Measurements from ENCODE around the gene IL1F10. TPM values are rescaled to one million over a fixed set of nuclear protein-coding genes. Genes with fewer than 3 reads are reported as not detected.

Gene IL1F10
- total and polyA plus RNA-seq, 2 of the 8 experiments (the other 6 are each of a cell fraction or from before 2014, with no cell fraction given) = not detected

DNA sequence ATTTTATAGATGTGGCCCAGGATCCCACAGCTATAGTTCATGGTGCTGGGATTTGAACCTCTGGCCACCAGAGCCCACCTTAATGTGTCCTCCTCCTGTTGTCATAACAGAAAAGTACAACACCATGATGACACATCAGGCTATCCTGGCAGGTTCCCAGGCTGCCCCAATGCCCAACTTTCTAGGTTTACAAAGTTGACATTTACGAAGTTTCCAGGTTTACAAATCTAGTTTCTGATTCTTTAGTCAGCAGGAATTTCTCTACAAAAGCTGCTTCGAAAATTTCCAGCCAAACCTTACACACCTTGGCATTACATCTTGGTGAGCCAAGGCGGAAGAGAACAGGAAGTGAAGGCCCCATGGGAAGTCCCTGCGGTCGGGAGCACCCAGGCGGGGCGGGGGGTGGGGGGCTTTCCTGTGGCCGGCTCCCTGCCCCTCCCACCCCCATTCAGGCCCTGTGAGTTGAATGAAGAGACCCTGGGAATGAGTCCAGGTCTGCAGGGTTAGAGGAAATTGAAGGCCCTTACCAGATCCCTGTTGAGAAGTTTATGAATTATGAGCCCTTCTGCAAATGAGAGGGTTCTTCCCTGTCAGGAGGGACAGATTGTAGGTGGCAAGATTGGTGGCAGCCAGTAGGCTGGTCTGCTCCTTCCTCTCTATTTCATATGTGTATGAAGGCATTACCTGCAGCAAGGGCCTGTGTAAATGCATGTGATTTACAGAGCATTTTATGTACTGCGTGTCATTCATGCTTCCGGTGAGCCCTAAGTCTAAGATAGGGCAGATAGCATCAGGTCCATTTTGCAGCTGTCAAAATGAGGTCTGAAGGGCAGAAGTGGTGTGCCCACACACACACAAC, 48.6 kb downstream of the IL1F10 start (continued):
- TF ChIP-seq POLR2AphosphoS5 (IDR thresholded peaks at IDR 0.05; ENCODE audit: low read depth, low read length) = no peak
- TF ChIP-seq CHD2 (IDR thresholded peaks at IDR 0.05; ENCODE audit: low read length) = no peak
- no peak for TF ChIP-seq HDAC2 (IDR thresholded peaks at IDR 0.05; ENCODE audit: borderline replicate concordance in 1 of 2, low read depth in 2 of 2, low read length in 2 of 2)
- no peak for TF ChIP-seq RXRA (IDR thresholded peaks at IDR 0.05; ENCODE audit: insufficient read depth, low read depth, low read length)
- TF ChIP-seq CREB1 (IDR thresholded peaks at IDR 0.05) = no peak
- TF ChIP-seq BACH1 (IDR thresholded peaks at IDR 0.05; ENCODE audit: low read length) = no peak
